HG02970 (cell line): Measurements from ENCODE around the gene PPA2.

ENCODE experiments used
- ATAC-seq: cut with Tn5 transposase; IDR thresholded peaks from one replicate; pipeline ENCODE4 v1.9.1; 2021; ENCODE audit warnings: mild to moderate bottlenecking, moderate library complexity, moderate number of reproducible peaks; ENCODE audit not compliant: unreplicated experiment, low FRiP score

Gene PPA2

GRCh38 chr4:105400901-105401677, 72.8 kb downstream of the PPA2 start:
- ATAC-seq = no peak

GRCh38 chr4:105399532-105400161, 74.2 kb downstream of the PPA2 start:
- ATAC-seq = no peak

- no peak for ATAC-seq
Measured at GRCh38 chr4:105392858-105393257, 81.0 kb downstream of the PPA2 start.

GRCh38 chr4:105389167-105389566, 84.7 kb downstream of the PPA2 start:
- ATAC-seq = no peak

GRCh38 chr4:105387466-105387865, 86.4 kb downstream of the PPA2 start:
- no peak for ATAC-seq

GRCh38 chr4:105386012-105386411, 87.8 kb downstream of the PPA2 start:
- ATAC-seq = no peak

- ATAC-seq = no peak
Measured at GRCh38 chr4:105374071-105374470, 99.8 kb downstream of the PPA2 start.

GRCh38 chr4:105373324-105373723, 100.5 kb downstream of the PPA2 start:
- no peak for ATAC-seq

- ATAC-seq = no peak
Measured at GRCh38 chr4:105369988-105370387, 103.9 kb downstream of the PPA2 start.

GRCh38 chr4:105361053-105361452, 112.8 kb downstream of the PPA2 start:
- ATAC-seq = no peak

- ATAC-seq = no peak
Measured at GRCh38 chr4:105357258-105357980, 116.4 kb downstream of the PPA2 start.

- no peak for ATAC-seq
Measured at GRCh38 chr4:105356194-105356593, 117.7 kb downstream of the PPA2 start.

GRCh38 chr4:105352826-105353225, 121.0 kb downstream of the PPA2 start:
- ATAC-seq = no peak

- ATAC-seq = no peak
Measured at GRCh38 chr4:105351861-105352260, 122.0 kb downstream of the PPA2 start.

GRCh38 chr4:105350859-105351490, 122.9 kb downstream of the PPA2 start:
- ATAC-seq = no peak

GRCh38 chr4:105348719-105349118, 125.1 kb downstream of the PPA2 start:
- no peak for ATAC-seq

- no peak for ATAC-seq
Measured at GRCh38 chr4:105346869-105347268, 127.0 kb downstream of the PPA2 start.

- no peak for ATAC-seq
Measured at GRCh38 chr4:105345838-105346237, 128.0 kb downstream of the PPA2 start.

- ATAC-seq = no peak
Measured at GRCh38 chr4:105345358-105345757, 128.5 kb downstream of the PPA2 start.

GRCh38 chr4:105344141-105344540, 129.7 kb downstream of the PPA2 start:
- ATAC-seq = no peak
